HG03039 (cell line): Measurements from ENCODE around the gene RHOT2.

Experiments used
- ATAC-seq: cut with Tn5 transposase; IDR thresholded peaks from one replicate; pipeline ENCODE4 v1.9.1; 2021; ENCODE audit warnings: mild to moderate bottlenecking, moderate library complexity; ENCODE audit not compliant: unreplicated experiment

Gene RHOT2

DNA sequence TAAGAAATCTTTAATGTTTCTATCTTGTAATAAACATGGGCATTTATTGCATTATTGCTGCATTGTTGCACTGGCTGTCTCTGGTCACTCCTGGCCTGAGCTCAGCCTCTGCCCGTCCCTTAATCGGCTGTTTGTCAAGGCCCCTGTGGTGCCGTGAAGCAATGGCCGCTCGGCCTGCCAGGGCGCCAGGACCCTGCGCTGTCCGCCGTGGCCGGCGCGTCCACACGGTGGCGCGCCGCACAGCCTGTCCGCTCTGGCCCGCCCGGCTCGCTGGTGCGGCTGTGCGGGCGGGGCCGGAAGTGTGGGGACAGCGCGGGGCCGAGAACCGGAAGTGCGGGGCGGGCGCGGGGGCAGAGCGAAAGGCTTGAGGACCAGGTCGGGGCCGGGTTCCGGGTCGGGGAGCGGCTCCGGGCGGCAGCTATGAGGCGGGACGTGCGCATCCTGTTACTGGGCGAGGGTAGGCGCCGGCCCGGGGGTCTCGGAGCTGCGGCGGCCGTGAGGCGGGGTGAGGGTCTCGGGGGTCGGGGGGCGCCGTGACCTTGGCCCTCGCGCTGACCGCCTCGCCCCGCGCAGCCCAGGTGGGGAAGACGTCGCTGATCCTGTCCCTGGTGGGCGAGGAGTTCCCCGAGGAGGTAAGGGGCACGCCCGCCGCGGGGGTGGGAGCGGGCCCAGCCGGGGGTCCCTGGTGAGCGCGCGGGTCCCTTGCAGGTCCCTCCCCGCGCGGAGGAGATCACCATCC is at the start of gene RHOT2:
TSS of gene RHOT2 (plus strand) at position 353 of the 739 bp plus-strand sequence. CDS start at position 421, 68 bp downstream.
- ATAC-seq: peak; percentile 74

- no peak for ATAC-seq
Measured at GRCh38 chr16:619476-620100, 48.3 kb upstream of the RHOT2 start.

DNA sequence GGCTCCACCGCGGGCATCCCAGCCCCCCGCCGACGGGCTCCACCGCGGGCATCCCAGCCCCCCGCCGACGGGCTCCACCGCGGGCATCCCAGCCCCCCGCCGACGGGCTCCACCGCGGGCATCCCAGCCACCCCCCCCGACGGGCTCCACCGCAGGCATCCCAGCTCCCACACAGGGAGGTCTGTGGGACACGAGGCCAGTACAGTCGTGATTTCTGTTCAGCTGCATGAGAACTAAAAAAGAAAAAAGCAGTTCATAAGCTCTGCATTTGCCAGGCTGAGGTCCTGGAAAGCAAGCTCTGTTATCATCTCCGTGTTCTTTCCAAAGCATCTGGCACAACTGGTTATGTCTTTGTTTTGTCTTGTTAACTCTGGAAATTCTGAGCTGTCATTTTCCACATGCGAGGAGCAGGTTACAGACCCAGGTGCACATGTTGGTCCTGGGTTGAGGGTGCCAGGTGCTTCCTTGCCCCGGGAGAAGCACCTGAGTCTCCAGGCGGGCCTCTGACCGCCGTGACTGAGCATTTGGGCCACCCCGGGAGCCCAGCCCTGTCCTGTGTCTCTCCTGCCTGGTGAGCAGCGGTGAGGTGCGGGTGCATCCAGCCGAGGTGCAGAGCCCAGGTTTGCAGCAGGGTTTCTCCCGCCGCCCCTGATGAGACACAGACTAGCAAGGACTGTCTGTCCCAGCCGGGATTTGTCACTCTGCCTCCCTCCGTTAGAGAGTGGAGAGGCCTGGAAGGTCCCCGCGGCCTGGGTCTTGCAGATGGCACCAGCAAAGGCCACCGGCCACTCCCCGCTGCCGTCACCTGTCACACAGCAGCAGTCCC is 47.0 kb upstream of the RHOT2 start:
- ATAC-seq: no peak

DNA sequence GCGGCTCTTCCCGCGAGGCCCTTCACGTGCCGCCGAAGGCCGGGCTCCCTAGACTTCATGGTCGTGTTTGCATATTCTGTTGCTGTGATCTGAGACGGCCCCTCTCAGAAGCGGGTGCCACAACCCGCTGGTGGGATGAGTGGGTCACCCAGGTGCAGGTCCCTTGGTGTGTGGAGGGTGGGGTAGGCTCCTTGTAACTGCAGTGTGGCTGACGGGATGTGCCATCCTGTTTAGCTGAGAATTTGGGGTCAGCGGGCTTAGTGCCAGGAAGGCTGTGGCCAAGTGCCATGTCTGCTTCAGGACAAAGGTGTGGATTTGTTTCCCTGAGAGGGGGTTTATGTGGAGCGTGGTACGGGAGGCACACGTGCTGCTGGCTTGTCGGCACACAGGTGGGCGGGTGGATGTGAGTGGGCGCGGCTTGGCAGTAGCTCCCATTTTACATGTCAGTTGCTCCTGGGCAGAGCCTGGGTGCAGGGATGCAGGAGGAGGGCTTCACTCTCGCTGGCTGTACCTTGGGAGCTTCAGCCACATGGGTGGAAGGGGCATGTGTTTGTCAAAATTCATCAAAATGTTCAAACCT is 46.3 kb upstream of the RHOT2 start:
- no peak for ATAC-seq

GRCh38 chr16:622920-623280 is 45.0 kb upstream of the RHOT2 start:
- no peak for ATAC-seq

GRCh38 chr16:624526-625070 is 43.3 kb upstream of the RHOT2 start:
- no peak for ATAC-seq

DNA sequence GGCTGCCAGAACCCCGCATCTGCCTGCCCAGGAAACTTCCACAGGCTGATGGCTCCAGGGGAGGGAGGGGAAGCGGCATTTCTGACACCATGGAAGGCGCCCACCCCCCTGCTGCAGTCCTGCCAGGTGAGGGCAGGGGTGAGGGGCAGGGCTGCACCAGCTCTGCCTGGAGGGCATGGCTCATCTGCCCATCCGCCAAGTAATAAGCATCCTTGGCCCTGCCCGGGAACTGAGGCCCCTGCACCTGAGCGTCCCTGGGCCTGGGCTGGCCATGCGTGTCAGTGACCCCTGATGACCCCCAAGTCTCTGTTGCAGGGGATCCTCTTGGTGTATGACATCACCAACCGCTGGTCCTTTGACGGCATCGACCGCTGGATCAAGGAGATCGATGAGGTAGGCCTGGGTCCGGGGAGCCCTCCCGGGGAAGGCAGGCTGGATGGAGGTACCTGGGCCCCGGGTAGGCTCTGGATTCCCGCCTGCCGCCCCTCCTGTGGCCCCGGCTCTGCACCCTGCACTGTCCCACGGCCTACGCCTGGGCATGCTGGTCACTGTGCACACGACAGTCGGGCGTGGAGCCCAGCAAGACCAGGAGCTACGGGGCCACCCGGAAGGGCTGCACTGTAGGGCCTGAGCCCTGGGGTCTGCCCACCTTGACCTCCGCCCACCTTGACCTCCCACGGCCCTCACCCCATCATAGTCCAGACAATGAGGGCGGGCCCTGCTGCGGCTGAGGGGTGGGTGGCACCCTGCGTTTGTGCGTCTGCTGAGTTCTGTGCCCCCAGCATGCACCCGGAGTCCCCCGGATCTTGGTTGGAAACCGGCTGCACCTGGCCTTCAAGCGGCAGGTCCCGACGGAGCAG is 42.6 kb upstream of the RHOT2 start:
- no peak for ATAC-seq

GRCh38 chr16:625977-626765 is 41.8 kb upstream of the RHOT2 start:
- ATAC-seq: no peak

DNA sequence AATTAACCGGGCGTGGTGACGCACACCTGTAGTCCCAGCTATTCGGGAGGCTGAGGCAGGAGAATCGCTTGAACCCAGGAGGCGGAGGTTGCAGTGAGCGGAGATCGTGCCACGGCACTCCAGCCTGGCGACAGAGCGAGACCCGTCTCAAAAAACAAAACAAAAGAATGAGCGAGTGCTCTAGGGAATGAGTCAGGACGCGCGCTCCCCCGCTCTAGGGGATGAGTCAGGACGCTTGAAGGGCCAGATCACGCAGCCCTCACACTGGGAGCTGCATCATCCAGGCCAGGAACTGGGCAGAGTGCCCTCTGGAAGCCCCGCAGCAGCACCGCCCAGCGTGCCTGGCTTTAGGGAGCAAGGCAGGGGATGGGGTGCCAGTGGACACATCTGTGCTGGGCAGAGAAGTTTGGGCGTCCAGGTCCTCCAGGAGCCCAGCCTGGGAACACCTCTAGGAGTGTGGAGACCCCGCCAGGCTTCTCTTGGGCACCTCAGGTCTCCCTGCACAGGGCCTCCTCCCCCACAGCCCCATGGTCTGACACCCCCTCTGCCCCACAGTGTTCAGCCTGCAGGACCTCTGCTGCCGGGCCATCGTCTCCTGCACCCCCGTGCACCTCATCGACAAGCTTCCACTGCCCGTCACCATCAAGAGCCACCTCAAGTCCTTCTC is 41.0 kb upstream of the RHOT2 start:
- no peak for ATAC-seq

DNA sequence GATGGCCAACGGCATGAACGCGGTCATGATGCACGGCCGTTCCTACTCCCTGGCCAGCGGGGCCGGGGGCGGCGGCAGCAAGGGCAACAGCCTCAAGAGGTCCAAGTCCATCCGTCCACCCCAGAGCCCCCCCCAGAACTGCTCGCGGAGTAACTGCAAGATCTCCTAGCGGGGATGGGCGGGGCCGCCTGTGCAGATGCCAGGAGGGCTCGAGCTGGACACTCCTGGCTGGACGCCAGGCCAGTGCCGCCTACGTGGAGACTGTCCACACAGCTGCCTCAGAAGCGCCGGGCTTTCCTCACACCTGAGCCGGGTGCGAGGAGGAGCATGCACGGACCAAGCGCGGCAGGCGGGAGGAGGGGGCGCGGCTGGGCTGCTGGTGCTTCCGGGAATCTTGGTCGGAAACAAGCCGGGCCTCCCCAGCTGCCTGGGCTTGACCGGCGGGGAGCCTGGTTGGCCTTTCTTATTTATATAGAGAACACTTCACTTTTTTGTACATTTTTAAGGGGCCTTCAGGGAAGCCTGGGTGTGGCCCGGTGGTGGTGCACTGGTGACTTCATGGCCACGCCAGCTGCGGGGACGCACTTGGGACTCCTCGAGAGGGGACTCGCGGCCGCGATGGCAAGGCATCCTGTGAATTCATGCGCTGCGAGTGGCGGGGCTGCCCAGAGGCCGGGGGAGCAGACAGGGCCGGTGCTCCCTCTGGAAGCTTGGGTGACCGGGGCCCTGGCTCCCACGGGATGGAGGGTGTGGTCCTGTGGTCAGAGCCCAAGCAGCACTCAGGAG is 40.3 kb upstream of the RHOT2 start:
- ATAC-seq: no peak

GRCh38 chr16:628321-629061 is 39.4 kb upstream of the RHOT2 start:
- no peak for ATAC-seq

- no peak for ATAC-seq
Measured at GRCh38 chr16:629185-629832, 38.6 kb upstream of the RHOT2 start.

GRCh38 chr16:629833-630248 is 38.1 kb upstream of the RHOT2 start:
- no peak for ATAC-seq

DNA sequence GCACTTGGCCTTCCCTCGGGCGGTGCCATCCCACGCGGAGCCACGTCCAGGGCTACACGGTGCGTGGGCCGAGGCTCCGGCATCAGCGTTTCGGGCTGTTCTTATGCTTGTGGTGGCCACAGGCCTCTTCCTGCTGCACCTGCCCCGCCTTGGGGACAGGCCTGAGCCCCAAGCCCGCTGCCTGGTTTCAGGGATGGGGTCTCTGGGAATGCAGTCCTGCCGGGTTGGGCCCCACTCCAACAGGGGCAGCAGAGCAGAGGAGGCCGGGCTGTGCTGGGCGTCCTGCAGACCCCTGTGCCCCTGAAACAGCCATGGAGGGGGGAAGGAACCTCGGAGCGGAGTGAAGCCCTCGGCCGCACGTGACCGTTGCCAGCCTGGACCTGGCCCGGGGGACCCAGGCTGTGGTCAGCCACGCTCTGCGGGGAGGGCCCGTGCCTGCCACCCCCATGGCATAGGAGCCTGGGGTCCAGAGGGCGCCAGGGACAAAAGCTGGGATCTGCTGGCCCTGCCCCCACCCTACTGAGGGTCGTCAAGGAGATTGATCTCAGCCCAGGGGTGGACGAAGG is 37.6 kb upstream of the RHOT2 start:
- ATAC-seq: no peak

DNA sequence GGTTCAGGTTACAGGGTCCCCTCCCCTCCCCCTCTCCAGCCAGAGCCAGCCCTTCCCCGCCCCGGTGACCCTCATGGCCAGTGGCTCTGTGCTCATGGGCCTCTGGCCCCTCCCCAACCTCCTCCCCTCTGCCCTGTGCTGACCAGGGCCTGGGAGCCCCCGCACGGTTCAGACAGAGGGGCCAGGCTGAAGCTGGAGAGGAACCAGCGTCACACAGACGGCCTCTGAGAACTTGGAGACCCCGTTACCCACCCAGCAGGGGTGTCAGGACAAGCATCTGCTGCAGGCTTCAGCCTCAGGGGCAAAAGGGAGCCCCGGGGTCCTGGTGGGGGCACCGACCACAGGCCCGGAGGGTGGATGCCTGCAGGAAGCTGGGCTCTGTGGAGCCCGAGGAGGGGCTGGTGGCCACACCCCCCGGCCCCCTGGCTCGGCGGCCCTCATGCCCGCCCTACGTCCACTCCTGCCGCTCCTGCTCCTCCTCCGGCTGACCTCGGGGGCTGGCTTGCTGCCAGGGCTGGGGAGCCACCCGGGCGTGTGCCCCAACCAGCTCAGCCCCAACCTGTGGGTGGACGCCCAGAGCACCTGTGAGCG is 37.0 kb upstream of the RHOT2 start, which contains the start of gene WFIKKN1:
TSS of gene WFIKKN1 (plus strand) at position 171 of the 591 bp plus-strand sequence. CDS start at position 440, 269 bp downstream.
- ATAC-seq: no peak

- ATAC-seq: no peak
Measured at GRCh38 chr16:631808-632358, 36.0 kb upstream of the RHOT2 start.
